Loucy (cell line): ENCODE data around the gene NSUN6.

Experiments
- EZH2phosphoT487 ChIP-seq: fragments of 200-600 bp; IDR thresholded peaks from 2 replicates; pipeline ENCODE4 v1.6.1; 2018; ENCODE audit warnings: antibody characterized with exemption, mild to moderate bottlenecking, moderate library complexity, borderline replicate concordance
- TF ChIP-seq, protein P1 (sequence below): fragments of 200-600 bp; sonication (generic); conservative IDR thresholded peaks from 2 replicates; pipeline ENCODE4 v1.5.1; 2014; ENCODE audit warnings: mild to moderate bottlenecking, antibody characterized with exemption, low read length

DNA sequence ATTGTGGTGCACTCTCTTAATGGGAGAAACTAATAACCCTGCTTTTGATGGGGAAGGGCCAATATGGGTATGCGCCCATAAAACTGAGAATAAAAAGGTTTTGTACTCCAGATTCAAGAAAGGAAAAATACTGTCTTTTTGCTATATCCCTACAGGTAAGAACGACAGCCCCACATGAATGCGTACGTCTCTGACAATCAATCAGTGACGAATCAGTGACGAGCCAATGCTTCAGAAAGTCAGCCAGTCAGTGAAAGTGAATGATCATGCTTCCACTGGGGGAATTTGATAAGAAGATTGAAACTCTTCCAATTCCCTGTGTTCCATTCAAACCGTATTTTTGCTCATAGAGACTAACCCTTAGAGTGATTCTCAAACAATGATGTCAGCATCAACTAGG lies 34.2 kb upstream of the NSUN6 start:
- TF ChIP-seq, protein P1, sequence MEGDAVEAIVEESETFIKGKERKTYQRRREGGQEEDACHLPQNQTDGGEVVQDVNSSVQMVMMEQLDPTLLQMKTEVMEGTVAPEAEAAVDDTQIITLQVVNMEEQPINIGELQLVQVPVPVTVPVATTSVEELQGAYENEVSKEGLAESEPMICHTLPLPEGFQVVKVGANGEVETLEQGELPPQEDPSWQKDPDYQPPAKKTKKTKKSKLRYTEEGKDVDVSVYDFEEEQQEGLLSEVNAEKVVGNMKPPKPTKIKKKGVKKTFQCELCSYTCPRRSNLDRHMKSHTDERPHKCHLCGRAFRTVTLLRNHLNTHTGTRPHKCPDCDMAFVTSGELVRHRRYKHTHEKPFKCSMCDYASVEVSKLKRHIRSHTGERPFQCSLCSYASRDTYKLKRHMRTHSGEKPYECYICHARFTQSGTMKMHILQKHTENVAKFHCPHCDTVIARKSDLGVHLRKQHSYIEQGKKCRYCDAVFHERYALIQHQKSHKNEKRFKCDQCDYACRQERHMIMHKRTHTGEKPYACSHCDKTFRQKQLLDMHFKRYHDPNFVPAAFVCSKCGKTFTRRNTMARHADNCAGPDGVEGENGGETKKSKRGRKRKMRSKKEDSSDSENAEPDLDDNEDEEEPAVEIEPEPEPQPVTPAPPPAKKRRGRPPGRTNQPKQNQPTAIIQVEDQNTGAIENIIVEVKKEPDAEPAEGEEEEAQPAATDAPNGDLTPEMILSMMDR = no peak
- no peak for TF ChIP-seq EZH2phosphoT487
